ENCODE results near the gene ZFP62. TPM values are rescaled to one million over a fixed set of nuclear protein-coding genes. Genes with fewer than 3 reads are reported as not detected.
"Not testable (repeated sequence)": the region's sequence is repeated elsewhere in the genome, so short reads cannot be mapped to it uniquely, and the experiment has no call there.

ZFP62 gene
- total RNA-seq, 1 donor = 11.3 TPM

DNA sequence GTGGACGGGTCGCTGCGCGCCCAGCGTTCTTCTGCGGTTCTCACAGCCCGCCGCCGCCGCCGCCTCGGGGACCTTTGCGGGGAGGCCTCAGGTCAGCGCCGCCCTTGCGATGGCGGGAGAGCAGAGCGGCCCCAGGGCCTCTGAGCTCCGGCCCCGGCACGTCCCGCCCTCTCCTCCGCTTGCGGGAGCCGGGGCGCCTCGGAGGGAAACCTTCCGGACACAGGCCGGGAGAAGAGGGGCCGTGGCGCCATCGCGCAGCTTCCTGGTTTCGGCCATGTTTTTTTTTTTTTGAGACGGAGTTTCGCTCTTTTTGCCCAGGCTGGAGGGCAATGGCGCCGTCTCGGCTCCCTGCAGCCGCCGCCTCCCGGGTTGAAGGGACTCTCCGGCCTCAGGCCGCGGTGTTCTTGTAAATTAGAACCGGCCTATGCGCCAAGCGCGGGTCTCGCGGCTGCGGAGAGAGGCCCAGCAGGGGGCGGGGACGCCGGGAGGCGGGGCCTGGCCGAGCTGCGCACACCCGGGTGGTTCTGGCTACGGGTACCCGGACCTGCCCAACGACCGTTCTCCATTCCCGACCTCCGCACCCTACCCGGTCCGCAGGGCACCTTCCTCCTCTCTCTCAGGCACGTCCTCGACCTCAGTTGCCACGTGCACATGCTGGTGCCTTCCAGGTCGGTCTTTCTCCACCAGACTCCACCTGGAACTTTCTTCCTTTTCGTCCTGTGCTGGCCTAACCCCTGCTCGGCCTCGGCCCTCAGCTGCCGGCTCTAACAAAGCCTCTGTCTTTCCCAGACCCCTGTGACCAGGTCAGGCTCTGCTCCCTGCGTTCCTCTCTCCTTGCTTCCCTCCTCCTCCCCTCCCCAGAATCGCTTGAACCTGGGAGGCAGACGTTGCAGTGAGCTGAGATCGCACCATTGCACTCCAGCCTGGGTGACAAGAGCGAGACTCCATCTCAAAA, 29.7 kb downstream of the ZFP62 start:
- DNase-seq (ENCODE audit: low read depth in 2 of 3, low spot score in 2 of 3) = peak; percentile 52 to 75 (median 67)

DNA sequence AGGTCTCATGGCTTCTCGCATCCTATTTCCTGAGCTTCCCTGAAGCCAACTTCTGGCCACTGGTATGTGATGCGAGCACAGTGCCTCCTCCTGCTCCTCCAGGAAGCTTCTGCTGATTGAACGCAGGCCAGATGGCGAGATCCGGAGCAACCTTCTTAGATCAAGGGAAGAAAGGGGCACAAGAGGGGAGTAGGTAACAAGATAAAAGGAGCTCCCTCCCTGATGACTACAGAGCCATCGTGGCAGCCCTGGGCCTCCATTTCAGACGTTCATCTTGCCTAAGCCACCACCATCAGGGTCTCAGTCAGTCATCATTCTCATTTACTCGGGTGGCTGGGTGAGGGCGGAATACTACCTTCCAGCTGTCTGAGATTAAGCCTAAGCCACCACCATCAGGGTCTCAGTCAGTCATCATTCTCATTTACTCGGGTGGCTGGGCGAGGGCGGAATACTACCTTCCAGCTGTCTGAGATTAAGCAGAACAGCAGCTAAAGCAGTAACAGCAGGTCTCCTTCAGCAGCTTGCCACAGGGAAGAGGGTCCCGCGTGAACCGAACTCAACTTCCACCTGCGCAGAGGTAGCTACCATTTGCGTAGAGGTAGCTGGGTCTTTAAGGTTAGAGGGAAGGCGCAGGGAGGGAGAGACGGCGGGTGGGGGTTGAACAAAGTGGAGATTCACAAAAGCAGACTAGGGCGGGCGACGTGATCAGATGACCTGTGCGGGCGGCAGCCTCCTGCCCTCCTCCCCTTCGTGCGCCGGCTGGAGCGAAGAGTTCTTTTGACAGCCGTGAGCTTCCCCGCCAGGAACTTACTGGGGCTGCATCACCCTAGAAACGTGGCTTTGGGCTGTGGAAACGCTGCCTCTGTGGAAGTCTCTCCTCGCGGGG, 30.6 kb downstream of the ZFP62 start:
- peak in 2 of 3 donors; percentile 55 to 68 for DNase-seq (ENCODE audit: low read depth in 2 of 3, low spot score in 2 of 3)

DNA sequence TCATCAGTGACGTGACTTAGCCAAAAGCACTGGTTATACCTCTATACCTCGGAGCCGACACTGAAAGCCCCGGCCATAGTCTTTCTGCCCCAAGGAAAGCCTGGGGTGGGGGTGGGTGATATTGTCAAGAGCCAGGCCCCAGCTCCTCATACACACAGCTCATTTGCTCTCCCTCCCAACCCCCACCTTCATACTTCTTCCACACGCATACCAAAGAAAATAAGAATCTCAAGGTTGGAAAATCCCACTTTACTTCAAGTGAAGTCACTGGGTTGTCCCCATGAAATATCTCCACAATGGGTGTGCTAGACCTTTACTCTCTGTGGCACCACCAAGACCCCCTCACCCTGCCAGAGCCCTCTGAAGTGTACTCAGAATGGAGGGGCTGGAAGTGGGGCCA, 31.4 kb downstream of the ZFP62 start:
- DNase-seq (ENCODE audit: low read depth in 2 of 3, low spot score in 2 of 3) = no peak

DNA sequence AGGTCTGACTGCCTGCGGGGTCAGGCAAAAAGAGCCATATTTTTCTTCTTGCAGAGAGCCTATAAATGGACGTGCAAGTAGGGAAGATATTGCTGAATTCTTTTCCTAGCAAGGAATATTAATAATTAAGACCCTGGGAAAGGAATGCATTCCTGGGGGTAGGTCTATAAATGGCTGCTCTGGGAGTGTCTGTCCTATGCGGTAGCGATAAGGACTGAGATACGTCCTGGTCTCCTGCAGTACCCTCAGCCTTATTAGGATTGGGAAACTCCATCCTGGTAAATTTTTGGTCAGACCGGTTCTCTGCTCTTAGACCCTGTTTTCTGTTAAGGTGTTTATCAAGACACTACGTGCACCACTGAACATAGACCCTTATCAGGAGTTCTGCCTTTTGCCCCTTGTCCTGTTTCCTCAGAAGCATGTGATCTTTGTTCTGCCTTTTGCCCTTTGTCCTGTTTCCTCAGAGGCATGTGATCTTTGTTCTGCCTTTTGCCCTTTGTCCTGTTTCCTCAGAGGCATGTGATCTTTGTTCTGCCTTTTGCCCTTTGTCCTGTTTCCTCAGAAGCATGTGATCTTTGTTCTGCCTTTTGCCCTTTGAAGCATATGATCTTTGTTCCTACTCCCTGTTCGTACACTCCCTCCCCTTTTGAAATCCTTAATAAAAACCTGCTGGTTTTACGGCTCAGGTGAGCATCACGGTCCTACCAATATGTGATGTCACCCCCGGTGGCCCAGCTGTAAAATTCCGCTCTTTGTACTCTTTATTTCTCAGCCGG, 32.1 kb downstream of the ZFP62 start:
- not testable (repeated sequence) for DNase-seq (ENCODE audit: low read depth in 2 of 3, low spot score in 2 of 3)

DNA sequence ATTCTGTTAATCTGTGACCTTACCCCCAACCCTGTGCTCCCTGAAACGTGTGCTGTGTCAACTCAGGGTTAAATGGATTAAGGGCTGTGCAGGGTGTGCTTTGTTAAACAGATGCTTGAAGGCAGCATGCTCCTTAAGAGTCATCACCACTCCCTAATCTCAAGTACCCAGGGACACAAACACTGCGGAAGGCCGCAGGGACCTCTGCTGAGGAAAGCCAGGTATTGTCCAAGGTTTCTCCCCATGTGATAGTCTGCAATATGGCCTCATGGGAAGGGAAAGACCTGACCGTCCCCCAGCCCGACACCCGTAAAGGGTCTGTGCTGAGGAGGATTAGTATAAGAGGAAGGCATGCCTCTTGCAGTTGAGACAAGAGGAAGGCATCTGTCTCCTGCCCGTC, 33.7 kb downstream of the ZFP62 start:
- DNase-seq (ENCODE audit: low read depth in 2 of 3, low spot score in 2 of 3) = not testable (repeated sequence)

DNA sequence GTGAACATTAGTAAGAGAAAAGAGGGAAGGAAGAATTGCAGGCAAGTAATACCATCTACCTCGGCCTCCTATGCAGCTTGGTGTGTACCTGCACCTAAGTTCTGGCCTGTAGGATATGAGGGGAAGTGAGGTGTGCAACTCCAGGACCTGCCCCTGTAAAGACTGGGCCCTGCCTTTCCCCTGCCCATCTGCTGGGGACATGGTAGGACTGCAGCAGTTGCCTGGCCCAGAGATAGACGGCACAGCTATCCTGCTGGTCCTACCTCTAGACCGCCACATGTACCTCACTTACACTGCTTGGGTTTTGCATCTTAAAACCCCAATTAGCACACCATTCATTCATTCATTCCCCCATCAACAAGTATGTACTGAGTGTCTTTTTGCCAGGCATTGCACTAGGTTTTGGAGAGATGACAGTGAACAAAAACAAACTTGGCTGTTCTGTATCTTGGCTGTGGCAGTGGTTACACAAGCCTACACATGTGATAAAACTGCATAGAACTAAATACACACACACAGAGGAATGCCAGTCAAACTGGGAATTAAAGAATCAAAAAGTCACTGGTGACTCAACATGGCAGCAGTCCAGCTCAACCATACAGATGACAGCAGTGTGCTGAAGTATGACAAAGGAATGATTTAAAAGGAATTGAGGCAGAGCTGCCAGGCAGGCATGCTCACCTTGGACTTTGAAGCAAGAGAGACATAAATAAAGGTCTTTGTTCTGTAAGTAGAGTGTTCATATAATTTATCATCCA, 35.1 kb downstream of the ZFP62 start:
- no peak for DNase-seq (ENCODE audit: low read depth in 2 of 3, low spot score in 2 of 3)

DNA sequence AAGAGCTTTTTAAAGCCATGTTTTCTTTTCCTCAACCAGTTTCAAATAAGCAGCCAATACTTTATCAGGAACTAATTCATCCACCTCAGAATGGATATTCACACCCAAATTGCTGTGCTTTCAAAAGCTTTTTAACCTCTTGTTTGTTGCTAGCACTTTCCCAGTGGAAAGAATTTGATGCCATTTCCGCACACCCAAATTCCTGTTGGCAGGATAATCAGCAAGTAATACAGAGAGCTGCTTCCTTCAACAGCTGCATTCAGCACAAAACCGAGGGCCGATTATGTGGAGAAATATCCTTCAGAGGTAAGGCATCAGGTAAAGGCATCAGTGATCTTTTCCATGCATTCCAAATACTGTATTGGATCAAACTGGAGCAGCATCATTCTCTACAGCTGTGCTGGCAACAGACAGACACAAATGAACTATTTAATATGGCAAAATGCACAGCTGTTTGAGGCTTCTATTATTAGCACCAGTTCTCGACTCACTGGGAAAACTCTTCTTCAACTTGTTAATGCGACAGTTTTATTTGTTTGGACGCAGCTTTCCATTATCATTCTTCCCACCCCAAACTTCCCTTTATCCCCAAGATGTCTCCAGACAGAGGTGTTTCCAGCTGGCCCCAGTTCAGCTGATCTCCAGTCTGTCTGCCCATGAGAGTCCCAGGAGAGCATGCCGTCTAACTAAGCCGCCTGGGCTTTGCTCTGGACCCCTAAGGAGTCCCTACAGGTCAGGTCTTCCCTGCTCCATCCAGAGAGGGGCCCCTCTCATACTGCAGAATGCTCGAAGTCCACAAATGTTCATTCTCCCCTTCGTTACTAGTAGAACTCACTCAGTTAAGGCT, 36.2 kb downstream of the ZFP62 start:
- DNase-seq (ENCODE audit: low read depth in 2 of 3, low spot score in 2 of 3) = no peak

DNA sequence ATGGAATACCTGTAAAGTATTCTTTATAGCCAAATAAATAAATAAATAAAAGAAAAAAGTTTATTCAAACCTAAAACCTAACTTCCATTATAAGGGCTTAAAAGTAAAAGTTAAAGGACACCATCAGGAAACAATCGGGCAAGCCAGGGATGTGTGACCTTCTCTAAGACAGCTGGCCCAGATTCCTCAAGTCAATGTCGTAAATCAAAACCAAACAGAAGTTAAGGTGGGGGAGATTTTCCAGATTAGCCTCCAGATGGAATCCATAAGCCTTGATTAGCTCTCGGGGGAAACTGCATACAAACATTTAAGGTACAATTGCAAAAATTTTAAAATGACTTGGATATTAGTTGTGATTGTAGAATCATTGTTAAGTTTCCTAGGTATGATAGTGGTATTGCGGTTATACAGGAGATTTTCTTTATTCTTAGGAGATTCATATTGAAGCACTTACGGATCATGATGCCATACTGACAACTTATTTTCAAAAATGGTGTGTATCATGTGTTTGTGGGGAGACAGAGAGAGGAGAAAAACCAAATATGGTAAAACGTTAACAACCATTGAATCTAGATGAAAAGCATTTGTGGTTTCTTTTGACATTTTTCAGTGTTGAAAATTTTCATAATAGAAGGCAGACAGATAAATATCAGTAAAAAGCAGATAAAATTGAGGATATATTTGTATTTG, 37.0 kb downstream of the ZFP62 start:
- no peak for DNase-seq (ENCODE audit: low read depth in 2 of 3, low spot score in 2 of 3)

DNA sequence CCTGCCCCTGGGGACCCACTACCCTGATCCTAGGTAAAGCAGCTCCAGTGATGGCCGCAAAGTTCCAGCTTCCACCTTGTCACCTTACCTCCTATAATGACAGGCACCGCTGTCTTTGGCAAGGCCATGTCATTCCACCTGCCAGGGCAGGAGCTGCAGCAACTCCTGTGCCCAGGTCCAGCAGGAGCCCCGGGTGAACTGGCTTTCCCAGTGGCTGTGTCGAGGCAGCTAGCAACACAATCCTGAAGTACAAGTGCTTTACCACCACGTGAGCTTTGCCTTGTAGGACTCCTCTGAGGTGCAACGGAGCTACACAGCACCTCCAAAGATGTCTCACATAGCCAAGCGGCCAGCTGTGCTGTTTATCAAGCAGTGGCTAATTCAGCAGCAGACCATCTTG, 37.7 kb downstream of the ZFP62 start:
- no peak for DNase-seq (ENCODE audit: low read depth in 2 of 3, low spot score in 2 of 3)

DNA sequence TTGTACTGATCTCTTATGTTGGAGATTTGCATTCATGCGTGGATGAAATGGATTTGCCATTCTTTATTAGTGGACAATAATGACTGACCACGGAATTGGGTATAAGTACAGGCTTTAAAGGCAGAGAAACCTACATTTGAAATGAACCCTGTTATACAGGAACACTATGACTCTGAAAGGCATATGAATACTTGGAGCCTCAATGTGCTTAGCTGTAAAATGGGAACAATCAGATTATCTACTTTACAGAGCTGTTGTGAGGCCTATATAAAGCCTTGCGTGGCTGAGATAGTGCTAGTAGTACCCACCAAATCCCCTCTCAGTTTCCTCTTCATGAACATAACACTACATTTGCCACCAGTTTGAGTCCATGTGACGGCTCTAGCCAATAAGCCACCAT, 39.5 kb downstream of the ZFP62 start:
- DNase-seq (ENCODE audit: low read depth in 2 of 3, low spot score in 2 of 3) = no peak

DNA sequence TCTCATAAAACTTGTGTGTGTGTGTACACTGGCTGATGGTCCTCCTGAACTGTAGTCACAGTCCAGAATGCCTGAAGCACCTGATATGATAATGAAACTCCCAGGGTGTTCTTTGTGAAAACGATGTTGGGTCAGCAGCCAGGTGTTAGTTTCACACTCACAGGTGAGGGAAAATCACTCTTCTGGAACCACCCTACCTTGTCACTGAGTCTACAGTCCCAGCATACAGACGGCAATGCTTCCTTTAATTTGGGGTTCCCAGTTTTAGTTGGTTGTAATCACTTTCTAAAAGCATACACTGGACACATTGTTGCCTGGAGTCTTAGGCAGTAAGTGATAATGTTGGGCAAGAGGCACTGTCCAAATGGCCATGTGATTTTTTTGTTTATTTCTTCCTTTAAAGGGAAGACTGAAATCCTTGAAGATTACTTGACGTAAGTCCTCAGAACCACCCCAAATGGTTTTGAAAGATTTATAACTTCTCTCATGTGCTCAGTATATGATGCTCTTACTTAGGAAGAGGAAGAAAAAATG, 40.2 kb downstream of the ZFP62 start:
- DNase-seq (ENCODE audit: low read depth in 2 of 3, low spot score in 2 of 3) = no peak

DNA sequence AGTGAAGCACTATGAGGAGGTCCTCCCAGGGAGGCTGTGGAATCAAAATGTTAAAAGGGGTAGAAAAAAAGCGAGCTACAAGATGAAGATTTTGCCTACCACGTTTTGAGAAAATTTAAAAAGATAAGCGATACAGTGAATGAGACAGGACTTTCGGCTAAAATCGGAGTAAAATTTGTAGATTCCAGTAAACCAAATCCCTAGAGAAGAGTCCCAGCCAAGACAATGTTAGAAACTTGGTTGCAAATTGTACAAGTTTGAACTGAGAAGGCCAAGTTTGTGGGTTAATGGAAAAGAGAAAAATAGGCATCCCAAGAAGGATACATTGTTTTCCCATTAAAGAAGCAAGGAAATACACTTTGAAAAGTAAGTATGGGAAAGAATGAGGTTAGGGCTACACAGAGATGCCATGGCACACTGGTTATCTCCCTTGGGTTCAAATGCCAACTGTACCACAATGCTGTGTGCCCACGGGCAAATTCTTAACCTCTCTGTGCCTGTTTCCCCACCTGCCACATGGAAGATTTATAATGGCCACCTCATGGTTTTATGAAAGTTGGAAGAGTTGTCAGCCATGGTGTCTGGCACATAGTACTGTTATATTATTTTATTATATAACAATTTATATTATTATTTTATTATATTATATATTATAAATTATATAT, 42.3 kb downstream of the ZFP62 start:
- DNase-seq (ENCODE audit: low read depth in 2 of 3, low spot score in 2 of 3) = no peak

DNA sequence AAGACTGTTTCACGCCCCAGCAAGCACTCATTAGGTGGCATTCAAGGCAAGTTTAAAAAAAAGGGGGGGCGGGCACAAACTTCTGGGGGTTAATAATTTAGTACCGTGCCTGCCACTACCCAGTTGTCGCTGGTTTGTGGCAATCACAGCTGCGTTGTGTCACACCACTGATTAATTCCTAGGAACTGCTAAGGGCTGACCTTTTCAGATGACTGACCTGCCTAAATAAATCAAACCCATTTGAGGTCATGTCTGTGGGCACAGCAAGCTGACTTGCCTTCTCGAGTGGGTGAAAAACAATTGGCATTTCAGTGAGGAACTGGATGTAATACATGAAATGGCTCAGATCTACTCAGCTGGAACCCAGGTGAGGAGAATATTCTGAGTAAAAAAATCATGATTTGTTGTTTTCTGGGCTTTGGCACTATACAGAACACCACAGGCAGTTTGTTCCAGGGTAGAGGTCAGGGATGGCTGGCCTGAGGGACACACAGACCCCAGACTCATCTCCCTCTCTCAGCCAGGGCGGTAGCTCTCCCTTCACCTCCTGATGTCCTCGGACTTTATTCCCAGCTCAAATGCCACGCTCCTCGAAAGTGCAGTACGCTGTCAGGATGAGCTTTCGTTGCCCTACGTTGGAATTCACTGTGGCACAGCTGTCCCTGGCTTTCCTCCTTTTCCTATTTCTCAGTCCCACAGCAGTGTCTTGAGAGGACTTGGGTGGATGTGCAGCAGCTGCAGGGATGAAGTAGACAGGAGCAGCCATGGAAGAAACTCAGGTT, 43.0 kb downstream of the ZFP62 start:
- DNase-seq (ENCODE audit: low read depth in 2 of 3, low spot score in 2 of 3) = no peak

DNA sequence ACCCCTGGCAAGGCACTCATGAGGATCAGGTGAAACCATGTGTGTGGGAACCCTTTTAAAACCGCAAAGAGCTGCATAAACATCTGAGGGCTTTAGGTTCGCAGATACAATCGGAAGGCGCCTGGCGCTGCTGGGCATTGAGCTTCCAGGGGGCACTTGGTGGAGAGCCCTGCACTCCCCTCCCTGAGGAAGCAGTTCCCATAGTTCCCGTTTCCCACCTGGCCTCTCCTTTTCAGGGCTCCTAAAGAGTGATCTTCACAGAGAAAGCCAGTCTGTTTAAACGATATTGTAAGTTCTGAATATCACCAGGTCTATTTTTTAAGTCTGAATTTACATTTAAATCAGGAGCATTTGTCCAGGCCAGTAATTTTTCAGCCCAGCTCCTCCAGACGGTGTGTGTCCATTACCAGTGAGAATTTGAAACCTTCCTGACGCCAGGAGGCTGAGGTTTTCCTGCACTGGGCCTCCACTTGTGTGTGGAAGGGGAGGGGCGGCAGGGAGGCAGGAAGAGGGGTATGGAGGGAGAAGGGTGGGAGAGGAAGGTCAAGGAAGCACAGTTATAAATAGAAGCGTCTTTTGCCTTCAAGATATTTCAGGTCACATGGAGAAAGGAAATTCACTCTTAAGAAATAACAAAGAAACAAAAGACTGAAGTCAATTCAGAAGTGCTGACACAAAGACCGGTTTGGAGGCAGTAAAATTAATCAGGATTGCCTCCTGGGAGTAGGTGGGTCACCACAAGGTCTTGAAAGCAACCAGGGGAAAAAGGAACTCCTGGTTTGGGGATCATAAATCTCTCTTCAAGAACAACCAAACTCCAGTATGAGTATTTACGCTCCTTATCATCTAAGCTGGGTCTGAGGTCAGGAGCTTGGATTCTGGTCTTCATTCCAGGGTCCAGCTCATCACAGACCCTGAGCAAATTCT, 44.2 kb downstream of the ZFP62 start:
- no peak for DNase-seq (ENCODE audit: low read depth in 2 of 3, low spot score in 2 of 3)

DNA sequence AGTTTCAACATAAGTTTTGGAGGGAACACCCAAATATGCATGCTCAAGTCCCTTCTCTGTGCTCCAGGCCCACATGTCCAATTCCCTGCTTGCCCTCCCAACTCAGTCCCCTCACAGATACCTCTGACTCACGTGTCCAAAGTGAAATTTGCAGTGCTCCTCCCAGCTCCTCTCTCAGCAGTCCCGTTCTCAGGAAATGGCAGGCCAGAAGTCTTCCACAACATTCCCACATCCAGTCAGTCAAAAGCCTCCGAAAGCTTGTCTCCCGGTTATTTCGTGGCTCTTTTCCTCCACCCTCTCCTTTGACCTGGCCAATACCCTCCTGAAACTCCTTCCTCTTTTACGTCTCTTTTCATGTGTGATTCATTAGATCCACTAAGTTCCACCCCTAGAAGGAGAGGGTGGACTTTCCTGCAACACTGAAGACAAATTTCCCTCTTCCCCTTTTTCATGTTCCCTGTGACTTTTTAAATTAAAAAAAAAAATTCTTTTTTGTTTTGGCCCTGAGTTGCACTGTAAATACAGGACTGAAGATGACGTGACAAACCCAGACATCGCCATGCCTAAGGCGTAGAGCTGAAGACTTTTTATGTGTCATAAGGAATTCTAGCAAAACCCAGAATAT, 45.7 kb downstream of the ZFP62 start:
- DNase-seq (ENCODE audit: low read depth in 2 of 3, low spot score in 2 of 3) = no peak

Data from hematopoietic multipotent progenitor cell (in vitro differentiated cells).